Globus pallidus (tissue), 1 donor: Measurements from ENCODE around the gene SHOC1.
A peak's percentile ranks its signal among the peaks of the same experiment; 100 is the strongest.
"Not testable (repeated sequence)": the region's sequence is repeated elsewhere in the genome, so short reads cannot be mapped to it uniquely, and the experiment has no call there.

Source experiments
- DNase-seq: peaks from one replicate; pipeline ENCODE4 v3.0.0-alpha.2; 2015; ENCODE audit warnings: low spot score

The SHOC1 gene

GRCh38 chr9:111794835-111795556 is at the start of gene SHOC1:
Gene SHOC1, minus strand, starts transcription at chr9:111794937. Its CDS starts 3,519 bp downstream, at chr9:111791418.
- no peak for DNase-seq

GRCh38 chr9:111843971-111844370 is 49.2 kb upstream of the SHOC1 start:
- DNase-seq: no peak

- no peak for DNase-seq
Measured at GRCh38 chr9:111842313-111842712, 47.6 kb upstream of the SHOC1 start.

GRCh38 chr9:111840442-111840841 is 45.7 kb upstream of the SHOC1 start:
- DNase-seq: no peak

- DNase-seq: no peak
Measured at GRCh38 chr9:111839987-111840386, 45.2 kb upstream of the SHOC1 start.

- no peak for DNase-seq
Measured at GRCh38 chr9:111839387-111839786, 44.6 kb upstream of the SHOC1 start.

- no peak for DNase-seq
Measured at GRCh38 chr9:111838439-111838838, 43.7 kb upstream of the SHOC1 start.

GRCh38 chr9:111836311-111836710 is 41.6 kb upstream of the SHOC1 start:
- no peak for DNase-seq

- DNase-seq: no peak
Measured at GRCh38 chr9:111833941-111834340, 39.2 kb upstream of the SHOC1 start.

- no peak for DNase-seq
Measured at GRCh38 chr9:111832449-111832848, 37.7 kb upstream of the SHOC1 start.

GRCh38 chr9:111831371-111832108 is 36.8 kb upstream of the SHOC1 start:
- no peak for DNase-seq

- peak; percentile 0 for DNase-seq
Measured at GRCh38 chr9:111828193-111828592, 33.5 kb upstream of the SHOC1 start.

GRCh38 chr9:111825468-111826145 is 30.9 kb upstream of the SHOC1 start:
- DNase-seq: no peak

GRCh38 chr9:111821006-111821528 is 26.3 kb upstream of the SHOC1 start:
- no peak for DNase-seq

GRCh38 chr9:111819360-111819759 is 24.6 kb upstream of the SHOC1 start:
- DNase-seq: no peak

GRCh38 chr9:111815285-111816070 is 20.7 kb upstream of the SHOC1 start:
- no peak for DNase-seq

- no peak for DNase-seq
Measured at GRCh38 chr9:111812337-111812736, 17.6 kb upstream of the SHOC1 start.

- DNase-seq: no peak
Measured at GRCh38 chr9:111810908-111811307, 16.2 kb upstream of the SHOC1 start.

- not testable (repeated sequence) for DNase-seq
Measured at GRCh38 chr9:111810415-111810814, 15.7 kb upstream of the SHOC1 start.

GRCh38 chr9:111807197-111807596 is 12.5 kb upstream of the SHOC1 start:
- DNase-seq: no peak

- no peak for DNase-seq
Measured at GRCh38 chr9:111806259-111806658, 11.5 kb upstream of the SHOC1 start.

- DNase-seq: no peak
Measured at GRCh38 chr9:111805830-111806241, 11.1 kb upstream of the SHOC1 start.
